GM19372 (cell line): ENCODE data around the gene TOGARAM2.

ENCODE experiments used
- ATAC-seq: cut with Tn5 transposase; IDR thresholded peaks from one replicate; pipeline ENCODE4 v1.9.1; 2021; ENCODE audit warnings: mild to moderate bottlenecking, low read depth, moderate library complexity; ENCODE audit not compliant: unreplicated experiment

The TOGARAM2 gene

DNA sequence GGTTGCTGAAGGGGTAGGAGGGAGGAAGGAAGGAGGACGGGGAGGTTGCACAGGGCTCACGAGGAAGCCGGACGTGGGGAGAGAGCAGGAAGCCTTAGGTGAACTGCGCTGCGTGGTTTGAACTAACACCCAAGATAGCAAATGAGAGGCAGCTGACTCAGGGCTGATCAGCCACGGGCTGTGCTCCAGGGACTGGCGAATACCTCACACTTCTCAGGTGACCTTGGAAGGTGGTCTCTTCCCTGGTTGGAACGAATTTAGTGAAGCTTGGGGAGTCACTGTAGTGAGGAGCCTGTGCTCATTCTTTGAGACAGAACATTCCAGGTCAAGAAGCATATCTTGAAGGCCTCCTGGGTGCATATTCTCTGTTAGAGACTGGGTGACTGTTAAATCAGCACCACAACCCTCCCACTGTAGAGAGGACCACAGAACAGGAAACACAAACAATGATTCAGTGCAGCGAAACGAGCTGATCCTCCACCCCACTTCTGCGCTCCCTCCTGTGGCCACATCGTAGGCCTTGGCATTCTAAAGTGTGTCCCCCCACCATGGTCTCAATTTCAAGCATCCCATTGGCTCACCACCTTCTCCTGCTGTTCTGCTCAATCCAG lies 33.8 kb downstream of the TOGARAM2 start:
- no peak for ATAC-seq

DNA sequence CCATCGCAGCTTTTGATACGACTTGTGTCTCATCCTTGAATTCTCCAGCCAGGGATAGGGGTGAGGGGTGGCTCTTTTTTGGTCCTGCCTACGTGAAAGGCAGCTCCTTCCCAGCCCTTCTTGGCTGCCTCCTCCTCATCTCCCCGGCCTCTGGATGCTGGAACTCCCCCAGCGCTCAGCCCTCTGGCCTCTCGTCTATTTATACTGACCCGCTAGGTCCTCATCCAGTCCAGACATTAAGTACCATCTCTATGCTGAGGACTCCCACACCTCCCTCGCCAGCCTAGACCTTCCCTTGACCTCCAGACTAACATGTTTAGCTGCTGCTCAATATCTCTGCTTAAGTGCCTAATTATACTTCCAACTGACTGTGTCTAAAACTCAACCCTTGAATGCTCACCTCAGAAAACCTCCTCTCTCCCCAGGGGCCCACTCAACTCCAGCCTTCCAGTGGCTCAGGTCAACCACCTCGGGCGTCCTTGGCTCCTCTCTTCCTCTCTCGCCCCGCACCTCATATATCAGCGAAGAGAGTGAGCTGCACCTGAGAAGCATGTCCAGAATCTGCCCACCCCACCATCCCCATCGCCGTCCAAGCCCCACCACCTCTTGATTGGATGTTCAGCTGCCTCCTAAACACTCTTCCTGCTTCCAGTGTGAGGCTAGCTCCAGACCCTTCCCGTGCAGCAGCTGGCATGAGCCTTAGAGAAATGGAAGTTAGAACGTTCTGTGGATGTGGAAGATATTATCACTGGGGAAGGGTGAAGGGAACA lies 34.8 kb downstream of the TOGARAM2 start:
- ATAC-seq: no peak

DNA sequence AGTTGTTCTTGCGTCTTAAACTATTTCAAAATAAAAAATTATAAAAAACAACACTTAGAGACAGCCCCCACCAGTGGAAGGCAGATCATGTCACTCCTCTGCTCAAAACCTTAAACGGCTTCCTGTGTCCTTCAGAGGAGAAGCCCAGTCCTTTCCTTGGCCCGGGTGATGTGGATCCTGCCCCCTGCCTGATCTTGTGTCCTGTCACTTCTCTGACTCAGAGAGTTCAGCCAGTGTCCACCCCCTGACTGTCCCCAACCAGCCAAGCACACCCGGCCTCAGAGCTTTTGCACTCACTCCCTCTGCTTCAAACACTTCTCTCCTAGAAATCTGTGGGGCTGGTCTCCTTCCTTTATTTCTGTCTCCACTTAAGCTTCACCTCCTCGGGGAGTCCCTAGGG lies 35.4 kb downstream of the TOGARAM2 start:
- ATAC-seq: no peak

DNA sequence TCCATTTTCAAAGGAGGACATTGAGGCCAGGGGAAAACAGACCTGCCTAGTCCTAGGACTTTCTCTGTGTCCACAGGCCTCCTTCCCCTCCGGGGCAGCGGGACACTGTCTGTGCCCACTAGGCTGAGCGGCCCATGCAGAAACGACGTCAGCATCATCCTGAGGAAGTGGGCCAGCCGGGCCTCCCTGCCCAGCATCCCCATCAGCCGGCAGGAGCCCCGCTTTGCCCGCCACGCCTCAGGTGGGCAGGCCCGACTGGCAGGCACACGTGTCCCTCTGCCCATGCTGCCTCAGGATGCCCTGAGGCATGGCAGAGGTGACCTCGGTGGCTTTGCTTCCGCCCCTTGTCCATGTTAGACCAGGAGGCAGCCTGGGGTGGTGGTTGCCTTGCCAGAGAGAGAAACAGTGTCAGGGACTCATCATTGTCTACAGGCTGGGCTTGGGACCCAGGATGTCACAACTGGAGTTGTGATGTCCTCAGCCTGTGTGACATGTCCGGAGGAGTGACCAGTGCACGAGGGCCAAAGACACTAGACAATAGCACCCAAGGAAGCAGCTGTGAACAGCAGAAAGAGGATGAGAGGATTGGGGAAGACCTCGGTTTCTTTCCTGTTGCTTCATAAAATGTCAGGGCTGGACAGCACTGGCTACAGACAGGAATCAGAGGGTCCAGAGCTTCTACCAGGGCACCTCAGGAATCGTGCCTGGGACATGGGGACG lies 36.8 kb downstream of the TOGARAM2 start:
- no peak for ATAC-seq

DNA sequence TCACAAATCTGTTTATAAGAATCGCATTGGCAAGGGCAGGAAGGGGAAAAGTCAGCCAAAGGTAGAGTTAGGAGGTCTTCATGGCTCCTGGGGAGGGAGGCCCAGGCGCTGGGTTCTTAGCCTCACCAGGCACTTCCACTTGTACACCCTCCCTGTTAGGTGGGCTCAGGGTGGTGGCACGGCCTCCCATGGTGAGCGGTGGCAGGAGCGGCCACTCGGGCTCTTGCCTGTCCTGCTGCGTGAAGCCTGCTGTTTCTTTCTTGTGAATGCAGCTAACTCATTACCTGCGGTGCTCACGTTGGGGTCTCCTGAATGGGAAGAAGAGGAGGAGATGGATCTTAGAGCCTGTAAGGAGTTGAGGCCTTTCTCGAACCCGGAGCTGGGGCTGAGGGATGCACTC lies 40.8 kb downstream of the TOGARAM2 start:
- no peak for ATAC-seq

DNA sequence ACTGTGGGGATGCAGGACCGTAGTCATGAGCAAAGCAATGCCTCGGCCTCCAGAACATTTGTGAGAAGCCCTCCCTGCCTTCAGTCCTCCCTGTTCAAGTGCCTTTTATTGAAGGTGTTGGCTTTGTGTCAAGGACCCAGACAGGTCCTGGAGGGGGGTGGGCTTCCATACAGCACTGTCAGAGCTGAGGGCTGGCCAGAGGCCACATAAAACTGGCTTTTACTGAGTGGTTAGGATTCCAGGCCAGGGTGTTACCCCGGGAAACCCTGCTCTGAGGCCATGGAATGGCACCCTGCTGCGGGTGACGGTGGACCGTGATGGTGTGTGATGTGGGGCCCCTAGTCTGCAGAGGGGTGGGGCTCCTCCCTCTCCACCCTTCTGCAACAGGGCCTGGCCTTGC lies 41.6 kb downstream of the TOGARAM2 start:
- no peak for ATAC-seq

DNA sequence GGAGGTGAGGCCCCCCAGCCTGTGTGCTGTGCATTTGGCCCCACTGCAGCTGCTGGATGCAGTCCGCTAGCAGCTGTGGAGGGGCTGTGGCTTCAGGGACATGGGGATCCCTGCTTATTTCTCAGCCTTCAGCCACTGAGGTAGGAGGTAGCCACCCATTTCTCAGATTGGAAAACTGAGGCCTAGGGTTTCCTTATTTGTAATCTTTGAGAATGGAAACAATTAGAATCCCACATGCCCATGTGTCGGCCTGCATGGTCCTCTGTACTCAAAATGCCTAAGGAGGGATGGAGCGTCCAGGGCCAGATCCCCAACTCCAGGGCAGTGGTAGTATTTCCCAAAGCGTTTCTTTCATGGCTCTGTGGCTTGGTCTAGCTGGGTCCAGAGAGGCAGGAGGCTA lies 42.1 kb downstream of the TOGARAM2 start:
- no peak for ATAC-seq

DNA sequence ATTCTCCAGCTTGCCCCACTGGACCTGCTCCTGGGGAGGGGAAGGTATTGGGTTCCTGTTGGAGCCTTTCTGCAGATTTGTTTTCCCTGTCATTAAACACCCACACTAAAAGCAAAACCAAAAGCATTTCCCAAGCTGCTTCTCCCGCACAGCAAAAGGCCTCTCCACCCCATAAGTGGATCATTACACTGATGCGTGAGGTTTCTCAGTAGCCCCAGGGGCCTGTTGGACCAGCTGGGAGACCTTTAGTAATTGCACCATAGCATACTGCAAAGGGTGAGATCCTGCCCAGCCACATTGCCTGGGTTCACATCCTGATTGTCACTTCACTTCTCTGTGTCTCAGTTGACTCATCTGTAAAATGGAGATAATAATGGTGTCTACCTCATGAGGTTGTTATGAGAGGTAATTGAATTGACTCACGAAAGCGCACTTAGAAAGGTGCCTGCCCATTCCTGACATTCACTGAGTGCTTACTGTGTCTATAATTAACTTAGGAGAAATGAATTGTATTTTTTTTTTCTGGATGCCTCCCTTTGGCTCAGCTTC lies 43.9 kb downstream of the TOGARAM2 start:
- ATAC-seq: no peak

DNA sequence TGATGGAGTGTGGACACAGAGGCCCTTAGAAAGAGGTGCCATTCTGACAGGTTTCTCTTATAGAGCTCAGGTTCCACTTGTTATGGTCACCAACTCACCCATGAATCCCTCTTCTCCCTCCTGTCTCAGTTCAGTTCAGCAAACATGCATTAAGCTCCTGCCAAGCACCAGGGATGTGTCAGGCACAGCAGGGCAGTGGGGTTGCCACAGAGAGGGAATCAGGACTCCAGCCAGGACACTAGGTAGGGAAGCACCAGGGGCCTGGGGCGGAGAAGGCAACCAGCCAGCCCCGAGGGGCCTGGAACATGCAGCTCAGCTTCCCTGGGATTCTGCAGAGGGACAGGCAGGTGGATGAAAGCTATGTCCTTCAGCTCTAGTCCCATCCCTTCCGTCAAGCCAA lies 44.6 kb downstream of the TOGARAM2 start:
- ATAC-seq: no peak

DNA sequence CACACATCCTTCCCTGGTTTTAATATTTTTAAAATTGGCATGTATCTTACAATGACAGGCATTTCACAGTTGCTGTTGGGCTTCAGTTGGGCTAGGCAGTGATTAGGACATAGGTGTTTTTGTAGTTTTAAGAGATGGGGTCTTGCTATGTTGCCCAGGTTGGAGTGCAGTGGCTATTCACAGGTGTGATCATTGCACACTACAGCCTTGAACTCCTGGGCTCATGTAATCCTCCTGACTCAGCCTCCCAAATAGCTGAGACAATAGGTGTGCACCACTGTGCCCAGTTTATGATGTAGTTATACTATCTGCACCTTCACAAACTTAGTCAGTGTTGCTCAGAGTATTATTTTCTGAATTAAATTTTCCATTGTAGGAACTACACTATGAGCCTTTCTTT lies 49.9 kb downstream of the TOGARAM2 start:
- ATAC-seq: no peak

DNA sequence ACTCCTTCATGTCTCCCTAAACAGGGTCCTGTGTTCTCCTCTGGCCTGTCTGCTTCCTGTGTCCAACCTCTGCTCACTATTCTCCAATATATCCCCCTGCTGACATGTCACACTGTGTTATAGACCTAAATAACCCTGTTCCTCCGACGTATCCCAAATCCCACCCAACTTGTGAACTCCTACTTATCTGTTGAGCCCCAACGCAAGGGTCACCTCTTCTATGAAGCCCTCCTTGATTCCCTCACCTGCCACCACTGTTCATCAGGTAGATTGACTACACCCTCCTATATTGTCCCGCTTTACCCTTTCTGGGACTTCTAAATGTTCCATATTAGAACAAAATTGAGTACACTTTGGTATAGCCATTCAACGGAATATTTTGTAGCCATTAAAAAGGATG lies 51.1 kb downstream of the TOGARAM2 start:
- ATAC-seq: no peak

DNA sequence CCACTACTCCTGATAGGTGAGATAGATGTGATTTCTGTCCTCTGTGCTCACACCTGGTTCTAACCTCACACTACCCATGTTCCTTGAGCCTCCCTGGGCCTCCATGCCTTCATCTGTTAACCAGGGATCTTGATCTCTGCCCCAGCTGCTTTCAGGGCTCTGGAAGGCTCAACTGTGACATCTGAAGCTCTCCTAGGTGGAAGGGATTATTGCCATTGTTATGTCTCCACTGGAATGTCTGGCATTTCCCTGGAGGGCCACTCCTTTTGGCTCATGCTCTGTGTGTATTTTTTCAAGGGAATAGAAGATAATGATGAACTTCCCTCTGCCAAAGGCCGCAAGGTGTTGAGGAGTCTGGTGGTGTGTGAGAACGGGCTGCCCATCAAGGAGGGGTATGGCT lies 52.1 kb downstream of the TOGARAM2 start:
- no peak for ATAC-seq

DNA sequence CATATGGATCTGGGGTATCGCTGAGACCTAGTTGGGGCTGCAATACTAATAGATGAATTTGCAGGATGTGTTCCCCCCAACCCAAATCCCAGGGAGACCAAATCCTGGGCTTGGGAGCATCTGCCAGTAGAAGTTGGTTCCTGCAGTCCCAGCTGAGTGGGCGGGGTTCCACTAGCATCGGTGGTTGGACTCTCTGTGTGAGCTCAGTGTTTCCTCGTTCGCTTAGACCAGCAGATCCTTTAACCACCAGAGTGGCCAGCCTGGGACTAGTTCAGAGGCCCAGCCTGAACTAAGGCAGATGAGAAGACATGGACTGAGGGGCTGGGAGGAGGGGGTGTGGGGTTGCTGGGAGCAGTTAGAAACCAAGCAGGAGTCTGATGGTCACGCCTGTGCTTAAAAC lies 52.6 kb downstream of the TOGARAM2 start:
- no peak for ATAC-seq

DNA sequence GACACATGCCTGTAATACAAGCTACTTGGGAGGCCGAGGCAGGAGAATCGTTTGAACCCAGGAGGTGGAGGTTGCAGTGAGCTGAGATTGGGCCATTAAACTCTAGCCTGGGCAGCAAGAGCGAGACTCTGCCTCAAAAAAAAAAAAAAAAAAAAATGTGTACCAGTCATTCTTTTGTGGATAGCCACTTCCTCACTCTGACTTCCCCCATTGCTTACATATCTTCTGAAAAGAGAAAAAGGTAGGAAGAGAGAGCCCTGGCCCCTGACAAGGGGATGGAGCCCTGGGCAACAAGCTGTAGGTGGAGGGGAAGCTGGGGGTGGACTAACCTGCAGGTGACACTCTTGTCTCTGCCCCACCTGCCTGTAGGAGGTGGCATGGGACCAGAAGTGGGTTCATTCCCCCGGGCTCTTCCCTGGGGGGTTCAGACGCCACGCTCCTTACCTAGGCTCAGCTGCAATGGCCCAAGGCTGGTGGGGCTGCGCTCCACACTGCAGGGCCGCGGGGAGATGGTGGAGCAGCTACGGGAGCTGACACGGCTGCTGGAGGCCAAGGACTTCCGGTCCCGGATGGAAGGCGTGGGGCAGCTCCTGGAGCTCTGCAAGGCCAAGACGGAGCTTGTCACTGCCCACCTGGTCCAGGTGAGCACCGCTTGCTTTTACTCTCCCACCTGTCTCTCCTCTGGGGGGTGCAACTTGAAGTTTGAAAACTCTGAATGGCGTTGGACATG lies 54.1 kb downstream of the TOGARAM2 start:
- no peak for ATAC-seq

DNA sequence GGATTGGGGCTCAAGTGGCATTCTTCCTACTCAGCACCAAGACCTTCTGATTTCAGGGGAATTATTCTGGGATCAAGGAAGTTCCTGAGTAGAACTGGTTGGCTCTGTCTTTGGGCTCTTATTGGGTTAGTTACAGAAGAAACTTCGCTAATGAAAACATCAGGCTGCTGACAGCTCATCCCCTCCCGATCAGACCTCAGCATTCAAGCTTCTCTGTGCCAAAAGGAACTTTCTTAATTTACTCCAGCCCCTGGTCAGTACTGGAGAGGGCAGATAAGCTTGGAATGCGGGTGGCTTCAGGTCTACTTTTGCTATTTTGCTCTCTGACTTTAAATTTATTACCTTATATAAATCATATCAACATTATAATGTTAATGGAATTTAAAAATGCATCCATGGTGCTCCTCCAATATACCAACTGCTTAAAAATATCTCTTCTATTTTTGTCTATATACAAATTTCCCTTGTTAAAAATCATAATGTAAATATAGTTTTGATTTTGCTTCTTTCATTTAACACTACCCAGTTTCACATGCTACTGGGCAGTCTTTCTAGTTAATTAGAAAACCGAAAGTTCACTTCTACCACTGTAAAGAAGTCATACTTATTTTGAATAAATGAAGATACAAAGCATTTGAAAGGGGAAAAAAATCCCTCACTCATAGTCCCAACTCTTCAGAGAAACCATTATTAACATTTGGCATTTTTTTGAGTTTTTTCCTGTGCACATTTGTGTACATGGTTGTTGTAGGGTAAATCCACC lies 58.8 kb downstream of the TOGARAM2 start:
- no peak for ATAC-seq

DNA sequence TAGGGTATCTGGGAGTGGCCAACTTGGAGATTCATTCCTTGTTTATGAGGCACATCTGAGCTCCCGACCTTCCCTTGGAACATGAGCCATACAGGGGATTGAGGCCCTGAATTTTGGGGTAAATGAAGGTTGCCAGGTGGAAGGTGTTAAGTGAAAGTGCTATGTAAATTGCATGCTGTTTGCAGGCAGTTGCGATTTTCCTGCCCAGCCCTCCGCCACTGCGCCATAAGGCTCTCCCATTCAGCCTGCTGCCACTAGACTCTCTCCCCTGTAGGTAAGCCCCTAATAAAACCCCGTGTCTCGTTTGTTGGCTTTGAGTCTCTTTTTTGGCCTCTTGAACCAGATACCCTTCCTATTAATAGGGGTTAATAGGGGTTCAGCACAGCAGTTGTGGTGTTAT lies 59.5 kb downstream of the TOGARAM2 start:
- ATAC-seq: no peak

DNA sequence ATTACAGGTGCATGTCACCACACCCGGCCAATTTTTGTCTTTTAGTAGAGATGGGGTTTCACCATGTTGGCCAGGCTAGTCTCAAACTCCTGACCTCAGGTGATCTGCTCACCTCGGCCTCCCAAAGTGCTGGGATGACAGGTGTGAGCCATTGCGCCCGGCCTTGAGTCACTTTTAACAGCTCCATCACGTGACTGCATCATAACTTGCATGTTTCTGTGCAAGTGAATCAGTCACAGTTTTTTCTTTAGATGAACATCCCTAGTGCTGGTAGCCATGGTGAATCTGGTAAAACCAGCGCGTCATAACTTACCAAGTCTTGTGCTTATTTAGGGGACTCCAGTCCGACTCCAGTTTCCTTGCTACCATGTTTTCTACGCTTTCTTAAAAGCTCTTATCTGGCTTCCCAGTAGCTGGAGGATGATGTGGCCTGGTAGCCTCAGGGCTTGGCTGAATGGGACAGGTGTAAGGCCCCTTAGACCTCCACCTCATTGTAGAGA lies 60.1 kb downstream of the TOGARAM2 start:
- no peak for ATAC-seq

DNA sequence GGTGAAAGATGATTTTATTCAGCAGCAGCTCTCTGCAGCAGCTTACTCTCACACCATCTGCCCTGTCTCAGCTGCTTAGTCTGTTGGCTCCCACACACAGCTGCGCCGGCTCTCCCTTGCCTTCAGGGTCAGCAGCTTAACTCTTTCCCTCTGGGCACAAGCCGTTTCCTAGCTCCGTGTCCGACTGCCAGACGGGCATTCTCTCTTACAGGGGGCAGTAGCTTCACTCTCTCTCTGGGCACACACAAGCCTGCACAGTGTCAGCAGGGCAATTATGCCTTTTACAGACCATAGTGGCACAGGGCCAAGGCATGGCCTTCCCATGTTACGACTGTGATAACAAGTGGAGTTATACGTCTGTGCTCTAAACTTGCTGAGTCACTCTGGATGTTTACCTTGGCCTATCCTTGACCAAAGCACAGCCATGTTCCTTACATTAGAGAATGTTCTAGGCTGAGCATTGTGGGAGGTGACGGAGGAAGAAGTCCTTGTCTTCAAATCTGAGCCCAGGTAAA lies 61.5 kb downstream of the TOGARAM2 start:
- ATAC-seq: no peak

DNA sequence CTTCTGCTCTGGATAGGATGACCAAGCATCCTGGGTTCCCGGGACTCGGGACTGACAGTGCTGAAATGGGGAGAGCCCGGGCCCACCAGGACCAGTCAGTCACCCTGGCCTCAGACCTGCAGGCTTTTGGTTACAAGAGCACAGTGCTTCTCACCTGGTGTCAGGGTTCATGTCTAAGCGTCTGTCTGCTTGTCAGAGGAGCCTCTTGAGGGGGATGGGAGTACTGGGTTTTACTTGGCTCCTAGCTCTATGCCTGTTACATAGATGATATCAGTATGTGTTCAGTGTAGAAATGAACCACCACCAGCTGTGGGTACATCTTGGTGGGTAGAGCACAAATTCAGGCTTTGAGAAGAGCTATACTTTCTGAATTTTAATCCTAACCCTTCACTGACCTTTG lies 63.4 kb downstream of the TOGARAM2 start:
- ATAC-seq: no peak

DNA sequence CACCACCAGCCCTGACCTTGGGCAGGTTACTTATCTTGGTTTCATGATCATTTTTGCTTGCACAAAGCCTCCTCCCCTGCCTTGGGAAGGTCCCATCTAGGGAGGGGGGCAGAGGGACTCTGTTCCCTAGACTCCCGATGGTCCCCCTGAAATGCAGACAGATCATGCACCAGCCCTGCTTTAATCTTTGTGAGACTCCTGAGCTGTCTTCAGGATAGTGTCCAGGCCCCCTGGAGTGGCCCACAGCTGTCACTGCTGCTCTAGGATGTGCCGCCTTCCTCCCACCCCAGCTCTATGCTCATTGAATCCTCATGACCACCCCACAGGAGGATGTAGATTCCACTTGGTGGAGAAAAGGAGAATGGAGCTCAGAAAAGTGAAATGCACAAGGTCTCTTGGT lies 65.2 kb downstream of the TOGARAM2 start:
- no peak for ATAC-seq
